Dermis microvascular lymphatic vessel endothelial cell (primary cell): ENCODE results near the gene KRT222. TPM values are rescaled to one million over a fixed set of nuclear protein-coding genes. Genes with fewer than 3 reads are reported as not detected.

Experiments
- DNase-seq, 2 donors: peaks; one replicate each; pipeline versions ENCODE4 v3.0.0 to v3.0.0-alpha.2; 2010; ENCODE audit warnings: low read depth in 2 of 2
- total RNA-seq: library from RNA; depleted of rRNA; stranded (reverse); fragments of >200 nt; gene quantifications from 2 replicates; pipeline ENCODE4 v1.2.1, GENCODE V29; 2014

KRT222 gene
- 0.13 TPM in 2 replicates for total RNA-seq

DNA sequence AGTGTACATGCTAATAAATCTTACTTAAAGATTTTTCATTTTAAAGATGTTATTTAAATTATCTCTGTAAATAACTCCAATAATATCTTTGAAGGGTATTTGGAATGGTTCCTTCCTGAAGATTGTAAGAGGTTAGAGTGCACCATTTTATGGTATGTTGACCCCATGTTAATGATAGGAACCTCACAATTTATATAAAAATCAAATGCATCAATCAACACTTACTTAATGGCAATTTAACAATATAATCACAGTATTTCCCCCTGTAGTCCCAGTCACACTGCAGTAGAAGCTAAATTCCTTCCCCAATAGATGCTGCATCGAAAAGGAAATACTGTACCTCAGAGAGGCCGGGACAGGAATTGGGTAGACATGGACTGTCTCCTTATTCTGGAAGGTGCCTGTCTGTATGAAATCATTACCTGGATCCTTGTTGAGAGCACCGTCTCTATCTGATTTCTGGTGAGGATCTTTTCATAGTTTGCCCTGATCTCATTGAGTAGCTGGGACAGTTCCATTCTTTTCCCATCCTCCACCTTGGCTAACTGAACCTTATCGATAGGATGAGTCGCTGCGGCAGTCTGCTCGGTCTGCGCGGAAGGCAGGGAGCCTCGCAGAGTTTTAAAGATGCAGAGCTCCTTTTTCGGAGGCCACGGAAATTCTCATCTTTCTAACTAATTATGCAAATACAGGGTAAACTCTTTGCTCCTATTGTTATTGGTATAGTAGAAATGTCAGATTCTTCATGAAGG, at the start of gene KRT222:
Gene KRT222 (minus strand): TSS at position 596 of the 752 bp plus-strand sequence. CDS start 78 bp downstream, at position 518.
- no peak for DNase-seq

- no peak for DNase-seq
Measured at GRCh38 chr17:40714473-40714872, 49.5 kb upstream of the KRT222 start.

DNA sequence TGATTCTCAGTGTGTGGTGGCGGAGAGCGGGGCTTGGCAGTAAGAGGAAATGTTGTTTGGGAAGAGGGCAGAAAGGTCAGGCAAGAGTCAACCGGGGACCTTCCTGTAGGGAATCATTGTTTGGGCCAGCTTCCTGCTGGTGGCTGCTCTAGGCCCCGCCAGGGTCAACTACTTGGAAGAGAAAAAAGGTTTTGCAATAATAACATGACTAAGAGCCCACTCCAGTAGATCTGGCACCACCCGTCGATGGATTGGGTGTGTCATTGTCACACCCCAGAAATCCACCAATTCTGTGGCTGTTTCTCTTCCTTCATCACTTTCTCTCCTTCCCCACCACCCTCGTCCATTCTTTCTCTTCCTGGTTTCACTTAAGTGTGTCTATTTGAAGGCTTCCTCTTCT, 42.8 kb upstream of the KRT222 start:
- DNase-seq: peak; percentile 94 to 97

GRCh38 chr17:40705584-40705983, 40.6 kb upstream of the KRT222 start:
- no peak for DNase-seq

- DNase-seq: no peak
Measured at GRCh38 chr17:40703652-40704051, 38.7 kb upstream of the KRT222 start, which contains the start of gene KRT24. Gene KRT24 (minus strand): TSS chr17:40703752. CDS start chr17:40703693, 59 bp downstream.

DNA sequence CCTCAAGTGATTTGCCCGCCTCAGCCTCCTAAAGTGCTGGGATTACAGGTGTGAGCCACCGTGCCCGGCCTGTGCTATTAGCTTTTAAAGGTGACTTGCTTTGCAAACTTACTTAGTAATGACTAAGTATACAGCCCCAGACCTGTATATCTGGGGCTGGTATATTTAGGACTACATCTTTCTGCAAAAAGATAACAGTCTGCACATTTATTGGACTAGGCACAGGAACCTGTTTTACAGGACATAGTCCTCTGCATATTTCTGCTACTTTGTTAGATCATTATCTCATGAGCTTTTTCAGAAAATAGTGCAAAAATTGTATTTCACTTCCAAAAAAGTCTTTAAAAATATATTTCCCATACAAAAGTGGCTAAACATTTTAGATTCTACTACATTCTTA, 37.3 kb upstream of the KRT222 start:
- DNase-seq: no peak

GRCh38 chr17:40699853-40700252, 34.9 kb upstream of the KRT222 start:
- DNase-seq: no peak

DNA sequence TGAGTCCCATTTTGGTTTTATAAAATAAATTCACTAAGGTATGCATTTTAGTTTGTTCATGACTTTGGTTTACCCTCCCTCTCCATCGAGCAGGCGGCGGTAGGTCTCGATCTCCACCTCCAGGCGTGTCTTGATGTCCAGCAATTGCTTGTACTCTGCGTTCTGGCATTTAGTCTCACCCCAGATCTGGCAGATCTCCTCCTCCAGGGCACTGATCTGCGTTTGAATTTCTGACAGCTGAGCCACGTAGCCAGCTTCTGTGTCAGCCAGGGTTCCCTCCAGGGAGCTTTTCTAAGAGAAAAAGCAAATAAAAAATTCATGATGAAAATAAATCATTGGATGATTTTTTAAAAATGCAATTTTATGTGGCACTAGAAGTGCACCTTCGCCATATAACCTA, 34.4 kb upstream of the KRT222 start:
- no peak for DNase-seq

DNA sequence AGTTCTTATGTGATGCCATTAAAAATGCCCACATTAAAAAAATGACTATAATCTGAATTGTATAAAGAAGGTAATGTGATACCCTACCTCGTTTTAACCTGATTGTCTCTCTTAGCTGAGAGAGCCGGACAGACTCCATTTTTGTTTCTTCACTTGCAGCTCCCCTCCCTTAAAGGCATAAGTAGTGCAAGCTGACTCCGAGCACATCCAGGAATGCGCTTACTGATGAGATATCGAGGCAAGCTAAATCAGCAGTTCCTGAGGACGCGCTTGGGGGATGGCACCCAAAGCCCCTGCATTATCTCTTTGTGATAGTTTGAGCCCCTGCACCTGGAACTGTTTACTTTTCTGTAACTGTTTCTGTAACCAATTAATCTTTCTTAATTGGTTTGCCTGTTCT, 32.3 kb upstream of the KRT222 start:
- no peak for DNase-seq

DNA sequence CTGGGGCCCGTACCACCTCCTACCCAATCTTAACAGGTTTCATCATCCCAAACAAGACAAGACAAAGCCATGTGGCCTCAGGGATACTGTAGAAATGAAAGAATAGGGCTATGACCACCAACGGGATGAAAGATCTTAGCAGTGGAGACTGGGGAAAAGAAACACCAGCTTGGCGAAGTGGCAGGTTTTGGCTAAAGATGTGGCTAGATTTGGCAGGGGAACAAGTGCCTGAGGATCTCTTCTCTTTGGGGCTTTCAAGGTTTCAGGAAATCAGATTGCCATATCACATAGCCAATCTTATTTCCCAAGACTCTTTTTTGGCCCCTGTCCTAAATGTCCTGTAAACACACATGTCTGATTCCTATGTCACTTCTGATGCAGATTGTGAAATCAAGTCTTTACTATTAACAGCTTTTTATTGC, 31.7 kb upstream of the KRT222 start:
- no peak for DNase-seq

GRCh38 chr17:40695874-40696472, 31.0 kb upstream of the KRT222 start:
- DNase-seq: no peak

- DNase-seq: no peak
Measured at GRCh38 chr17:40694584-40694983, 29.6 kb upstream of the KRT222 start.

DNA sequence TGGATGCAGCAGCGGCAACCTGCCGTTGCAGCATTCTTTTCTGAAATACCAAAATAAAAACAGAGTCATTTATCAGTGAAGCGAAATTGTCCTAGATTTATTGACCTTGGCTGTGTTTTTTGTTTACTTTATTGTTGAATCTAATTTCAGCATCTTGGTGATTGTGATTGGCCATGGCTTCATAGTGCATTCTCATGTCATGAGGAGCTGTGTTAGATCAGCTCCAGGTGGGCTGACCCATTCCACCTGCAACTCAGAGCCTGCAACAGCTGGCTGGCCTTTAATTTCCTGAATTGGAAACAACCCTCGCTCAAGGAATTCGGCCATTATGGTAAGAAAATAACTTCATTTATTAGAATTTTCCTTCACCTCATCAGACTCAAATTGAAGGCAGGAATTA, 22.1 kb upstream of the KRT222 start:
- no peak for DNase-seq

DNA sequence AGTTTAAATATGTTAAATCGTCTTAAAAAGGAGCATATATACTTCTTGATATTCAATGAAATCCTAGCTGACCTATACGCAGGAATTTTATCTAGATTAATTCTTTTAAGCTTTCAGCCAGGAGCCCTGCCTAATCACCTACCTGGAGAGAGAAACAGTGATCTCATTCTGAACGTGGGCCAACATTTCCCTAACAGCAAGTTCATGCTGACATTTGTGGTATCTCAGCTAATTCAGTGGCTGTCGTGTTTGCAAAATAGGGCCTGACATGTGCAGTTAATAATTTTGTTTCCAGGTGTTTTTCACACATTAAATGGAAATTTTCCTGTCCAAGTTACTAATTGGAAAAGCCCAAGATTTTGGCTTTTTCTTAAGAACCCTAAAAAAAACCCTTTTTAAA, 21.2 kb upstream of the KRT222 start:
- DNase-seq: no peak

DNA sequence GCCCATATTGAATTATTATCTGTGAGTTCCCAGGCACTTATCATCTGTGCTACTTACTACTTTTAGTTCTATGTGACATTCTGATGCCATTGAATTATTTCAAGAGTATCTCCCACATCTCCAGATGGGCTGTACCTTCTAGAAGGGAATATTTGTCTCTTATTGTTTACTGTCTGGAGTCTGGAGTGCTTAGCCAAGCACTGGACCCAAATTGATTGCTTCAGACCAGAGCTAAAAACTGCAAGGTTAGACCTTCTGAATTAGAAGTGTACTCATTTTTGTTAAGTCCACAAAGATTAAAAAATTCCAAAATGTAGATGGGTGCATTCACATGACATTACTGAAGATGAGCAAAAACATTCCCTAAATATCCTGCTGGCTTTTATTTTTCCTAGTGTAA, 16.0 kb upstream of the KRT222 start:
- no peak for DNase-seq

DNA sequence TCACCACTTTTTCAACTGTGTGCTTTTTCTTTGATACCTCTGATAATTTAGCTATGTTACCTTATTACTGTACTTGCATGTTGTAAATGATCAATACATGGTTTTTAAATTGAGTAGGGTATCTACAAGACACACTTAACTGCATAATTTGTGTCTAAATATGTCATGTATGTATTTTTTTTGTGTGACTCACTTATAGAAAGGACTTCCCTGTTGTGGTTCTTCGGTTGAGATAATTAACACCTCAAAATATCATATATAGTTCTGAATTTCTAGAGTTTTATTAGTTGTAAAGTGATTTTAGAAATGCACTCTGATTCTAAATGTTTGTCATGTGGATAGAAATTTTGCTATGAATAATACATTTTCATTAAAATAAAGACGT, 14.5 kb upstream of the KRT222 start:
- DNase-seq: no peak

DNA sequence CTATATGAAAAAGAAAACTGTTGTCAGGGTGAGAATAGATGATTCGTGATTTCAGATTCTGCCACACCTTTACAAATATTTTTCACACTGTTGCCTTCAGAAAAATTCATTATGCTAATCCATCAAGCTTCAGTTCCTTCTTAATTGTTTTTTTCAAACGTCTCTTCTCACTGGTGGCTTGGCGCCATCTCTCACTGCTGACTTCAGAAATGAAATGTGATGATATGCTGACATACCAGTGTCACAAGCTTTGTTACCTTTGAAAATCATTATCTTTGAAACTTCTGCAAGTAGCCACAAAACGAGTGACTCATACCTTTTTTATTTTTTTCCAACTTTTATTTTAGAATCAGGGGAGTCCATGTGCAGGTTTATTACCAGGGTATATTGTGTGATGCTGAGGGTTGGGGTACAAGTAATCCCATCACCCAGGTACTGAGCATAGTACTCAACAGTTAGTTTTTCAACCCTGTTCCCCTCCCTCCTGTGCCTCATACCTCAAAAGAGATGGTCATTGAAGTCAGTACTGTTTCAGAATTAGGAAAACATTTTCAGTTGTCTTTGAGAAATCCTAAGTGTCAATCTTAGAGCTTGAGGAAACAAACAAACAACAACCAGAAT, 14.0 kb upstream of the KRT222 start:
- DNase-seq: no peak

GRCh38 chr17:40675905-40676304, 10.9 kb upstream of the KRT222 start:
- DNase-seq: no peak

DNA sequence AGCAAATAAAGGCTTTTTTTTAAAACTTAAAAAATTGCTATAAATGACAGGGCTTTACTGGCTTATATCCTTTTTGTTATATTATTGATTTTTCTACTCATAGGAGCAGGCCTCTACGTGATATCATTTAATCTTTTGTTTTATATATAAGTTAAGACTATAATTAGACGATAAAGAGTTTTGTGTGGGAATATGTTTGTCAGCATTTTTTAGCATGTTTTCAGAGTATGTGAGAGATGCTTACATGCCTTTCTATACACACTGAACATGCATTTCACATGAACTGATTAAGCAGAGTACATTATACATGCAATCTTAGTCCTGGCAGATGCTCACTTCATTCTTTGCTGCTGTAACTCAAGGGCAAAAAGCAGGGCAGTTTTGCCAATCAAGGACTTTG, 7.7 kb upstream of the KRT222 start:
- DNase-seq: no peak

DNA sequence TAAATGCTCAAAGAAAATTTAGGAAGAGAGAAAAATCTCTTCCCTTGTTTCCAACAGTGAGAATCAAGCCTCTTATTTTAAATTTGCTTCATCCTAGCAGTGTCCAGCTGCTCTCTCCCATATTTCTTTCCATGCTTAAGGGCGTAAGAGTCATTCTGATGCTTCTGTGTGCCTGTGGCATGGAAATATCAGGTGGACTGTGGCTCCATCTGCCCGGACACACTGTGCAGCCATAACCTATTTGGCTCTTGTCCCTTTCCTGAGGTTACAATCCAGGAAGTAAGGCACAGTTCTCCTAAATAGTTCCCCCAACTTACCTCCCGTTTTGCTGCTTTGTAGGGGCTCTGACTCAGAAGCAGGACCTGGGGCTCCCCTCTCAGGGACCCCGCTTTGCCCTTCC, 6.3 kb upstream of the KRT222 start:
- DNase-seq: peak in 1 of 2 donors; percentile 77

DNA sequence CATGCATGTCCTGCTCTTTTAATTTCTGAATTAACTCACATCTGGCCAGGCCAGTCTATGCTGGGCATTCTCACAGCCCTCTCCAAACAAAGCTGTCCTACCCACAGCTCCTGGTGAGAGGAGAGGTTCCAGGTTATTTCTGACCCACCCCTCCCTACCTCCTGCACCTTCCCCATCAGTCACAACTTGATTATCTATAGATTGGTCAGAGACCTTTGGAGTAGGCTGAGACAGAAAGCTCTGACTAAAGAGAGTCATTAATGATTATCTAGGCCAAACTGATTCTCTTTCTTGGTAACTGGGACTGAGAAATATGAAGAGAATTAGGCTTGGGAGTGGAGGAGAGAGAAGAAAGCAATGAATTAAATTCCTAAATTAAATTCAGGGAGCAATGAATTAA, 1.4 kb upstream of the KRT222 start:
- no peak for DNase-seq

DNA sequence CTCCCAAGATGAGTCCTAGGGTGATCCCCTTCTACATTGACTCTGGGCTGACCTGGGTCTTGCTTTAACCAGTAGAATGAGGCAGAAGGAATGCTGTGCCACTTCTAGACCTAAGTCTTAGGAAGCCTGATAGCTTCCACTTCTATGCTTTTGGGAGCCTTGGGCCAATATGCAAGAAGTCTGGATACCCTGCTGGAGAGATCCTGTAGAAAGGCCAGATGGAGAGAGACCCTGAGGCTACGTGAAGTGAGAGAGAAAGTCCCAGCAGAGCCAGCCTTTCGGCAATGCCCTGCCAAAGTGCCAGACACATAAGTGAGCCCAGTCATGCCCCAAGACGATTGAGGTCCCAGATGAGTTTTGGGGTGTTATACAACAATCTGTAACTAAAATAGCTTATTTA, 1.7 kb downstream of the KRT222 start:
- DNase-seq: no peak

DNA sequence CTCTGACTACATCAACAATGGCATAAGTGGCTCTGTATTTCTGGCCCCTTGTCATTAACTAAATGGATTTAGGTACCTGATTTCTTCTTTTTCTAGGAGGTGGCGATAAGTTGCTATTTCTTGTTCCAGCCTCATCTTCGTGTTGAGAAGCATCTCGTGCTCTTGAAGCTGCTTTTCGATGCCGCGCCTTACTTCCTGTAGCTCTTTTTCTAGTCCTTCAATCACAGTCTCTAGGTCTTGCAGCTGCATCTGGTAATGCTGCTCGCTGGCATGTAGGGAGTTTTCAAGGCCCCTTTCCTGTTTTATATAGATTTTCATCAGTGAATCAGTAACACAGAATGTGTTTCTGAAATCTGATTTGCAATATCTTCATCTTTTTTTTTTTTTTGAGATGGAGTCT, 5.1 kb downstream of the KRT222 start:
- DNase-seq: no peak
